ENCODE measurements around the gene PDXK. TPM values are rescaled to one million over a fixed set of nuclear protein-coding genes. Genes with fewer than 3 reads are reported as not detected.
A peak's percentile ranks its signal among the peaks of the same experiment; 100 is the strongest.

The PDXK gene
- total RNA-seq, 3 donors from 2014 or later: 51.5 to 79.2 (median 65.6) TPM

DNA sequence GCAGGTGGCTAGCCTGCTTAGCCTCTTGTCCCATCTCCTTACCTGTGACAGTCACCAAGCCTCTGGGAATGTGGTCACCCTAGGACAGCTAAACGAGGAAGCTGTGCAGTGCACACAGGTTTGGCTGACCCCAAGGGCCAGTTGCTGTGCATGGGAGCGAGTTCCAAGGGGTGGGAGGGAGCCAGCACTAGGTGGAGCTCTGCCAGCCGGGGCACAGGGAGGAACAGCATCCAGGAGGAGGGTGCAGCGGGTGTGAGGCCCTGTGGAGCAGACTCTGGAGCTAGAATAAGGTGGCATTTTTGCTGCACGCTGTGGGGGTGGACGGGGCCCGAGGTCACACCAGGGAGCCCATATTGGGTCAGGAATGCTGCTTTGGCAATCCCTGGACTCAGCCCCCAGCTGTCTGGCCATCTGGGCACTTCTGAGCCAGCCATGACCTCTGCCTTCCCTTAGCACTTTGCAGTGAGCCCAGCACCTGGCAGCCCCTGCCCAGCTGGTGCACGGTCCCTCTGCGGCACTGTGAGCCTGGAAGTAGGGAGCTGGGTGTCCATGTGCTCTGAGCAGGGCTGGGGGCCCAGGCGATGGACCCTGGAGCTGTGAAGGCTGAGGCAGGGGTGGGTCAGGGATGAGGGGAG is 8.7 kb downstream of the PDXK start:
- Histone ChIP-seq H3K27ac (peak overlapping the region; percentile 91 to 95), H3K4me3 (peak overlapping the region; percentile 29 to 80 (median 52)), H3K36me3 (no peaks in the 10 kb centered on the region), H3K27me3 (no peaks in the 10 kb centered on the region), H3K4me1 (peaks cover 20 to 39% of the 10 kb centered on the region in 2 donors), H3K9me3 (no peaks in the 10 kb centered on the region)
- intact Hi-C loops (cut with DNase I; ENCODE audit: low total_unique reads): loop anchor here (10.0 kb wide), 1 partner anchor 67 kb away; no protein-coding TSS in a partner anchor
- peak in 1 of 2 donors; percentile 65 for DNase-seq (ENCODE audit: low spot score in 2 of 2)
- TF ChIP-seq, protein P1, sequence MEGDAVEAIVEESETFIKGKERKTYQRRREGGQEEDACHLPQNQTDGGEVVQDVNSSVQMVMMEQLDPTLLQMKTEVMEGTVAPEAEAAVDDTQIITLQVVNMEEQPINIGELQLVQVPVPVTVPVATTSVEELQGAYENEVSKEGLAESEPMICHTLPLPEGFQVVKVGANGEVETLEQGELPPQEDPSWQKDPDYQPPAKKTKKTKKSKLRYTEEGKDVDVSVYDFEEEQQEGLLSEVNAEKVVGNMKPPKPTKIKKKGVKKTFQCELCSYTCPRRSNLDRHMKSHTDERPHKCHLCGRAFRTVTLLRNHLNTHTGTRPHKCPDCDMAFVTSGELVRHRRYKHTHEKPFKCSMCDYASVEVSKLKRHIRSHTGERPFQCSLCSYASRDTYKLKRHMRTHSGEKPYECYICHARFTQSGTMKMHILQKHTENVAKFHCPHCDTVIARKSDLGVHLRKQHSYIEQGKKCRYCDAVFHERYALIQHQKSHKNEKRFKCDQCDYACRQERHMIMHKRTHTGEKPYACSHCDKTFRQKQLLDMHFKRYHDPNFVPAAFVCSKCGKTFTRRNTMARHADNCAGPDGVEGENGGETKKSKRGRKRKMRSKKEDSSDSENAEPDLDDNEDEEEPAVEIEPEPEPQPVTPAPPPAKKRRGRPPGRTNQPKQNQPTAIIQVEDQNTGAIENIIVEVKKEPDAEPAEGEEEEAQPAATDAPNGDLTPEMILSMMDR (IDR thresholded peaks at IDR 0.05): no peak
- peak in 1 of 3 donors; percentile 13 for TF ChIP-seq POLR2AphosphoS5 (IDR thresholded peaks at IDR 0.05)

DNA sequence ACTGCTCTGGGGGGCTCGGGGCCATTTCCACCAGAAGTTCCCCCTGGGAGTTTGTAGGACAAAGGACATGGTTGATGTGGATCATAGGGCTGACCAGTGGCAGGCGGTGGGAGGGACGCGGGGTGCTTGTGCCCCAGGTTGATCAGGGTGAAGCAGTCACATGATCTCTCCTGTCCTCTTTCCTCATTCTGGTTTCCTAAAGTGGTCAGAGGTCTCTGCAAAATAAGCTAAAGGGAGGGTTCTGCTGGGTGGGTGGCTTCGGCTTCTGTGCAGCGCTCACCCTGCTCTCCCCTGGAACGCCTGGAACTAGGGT is 9.2 kb downstream of the PDXK start:
- Histone ChIP-seq H3K9me3 (no peaks in the 10 kb centered on the region), H3K27me3 (no peaks in the 10 kb centered on the region), H3K27ac (peak overlapping the region; percentile 91 to 95), H3K4me1 (peaks cover 20 to 39% of the 10 kb centered on the region in 2 donors), H3K36me3 (no peaks in the 10 kb centered on the region), H3K4me3 (peak overlapping the region; percentile 29 to 80 (median 52))
- intact Hi-C loops (cut with DNase I; ENCODE audit: low total_unique reads): loop anchor here (10.0 kb wide), 1 partner anchor 67 kb away; no protein-coding TSS in a partner anchor
- TF ChIP-seq POLR2AphosphoS5 (IDR thresholded peaks at IDR 0.05): no peak
- no peak for TF ChIP-seq POLR2A (IDR thresholded peaks at IDR 0.05)
- TF ChIP-seq, protein P1 (IDR thresholded peaks at IDR 0.05): no peak
- no peak for DNase-seq (ENCODE audit: low spot score in 2 of 2)

DNA sequence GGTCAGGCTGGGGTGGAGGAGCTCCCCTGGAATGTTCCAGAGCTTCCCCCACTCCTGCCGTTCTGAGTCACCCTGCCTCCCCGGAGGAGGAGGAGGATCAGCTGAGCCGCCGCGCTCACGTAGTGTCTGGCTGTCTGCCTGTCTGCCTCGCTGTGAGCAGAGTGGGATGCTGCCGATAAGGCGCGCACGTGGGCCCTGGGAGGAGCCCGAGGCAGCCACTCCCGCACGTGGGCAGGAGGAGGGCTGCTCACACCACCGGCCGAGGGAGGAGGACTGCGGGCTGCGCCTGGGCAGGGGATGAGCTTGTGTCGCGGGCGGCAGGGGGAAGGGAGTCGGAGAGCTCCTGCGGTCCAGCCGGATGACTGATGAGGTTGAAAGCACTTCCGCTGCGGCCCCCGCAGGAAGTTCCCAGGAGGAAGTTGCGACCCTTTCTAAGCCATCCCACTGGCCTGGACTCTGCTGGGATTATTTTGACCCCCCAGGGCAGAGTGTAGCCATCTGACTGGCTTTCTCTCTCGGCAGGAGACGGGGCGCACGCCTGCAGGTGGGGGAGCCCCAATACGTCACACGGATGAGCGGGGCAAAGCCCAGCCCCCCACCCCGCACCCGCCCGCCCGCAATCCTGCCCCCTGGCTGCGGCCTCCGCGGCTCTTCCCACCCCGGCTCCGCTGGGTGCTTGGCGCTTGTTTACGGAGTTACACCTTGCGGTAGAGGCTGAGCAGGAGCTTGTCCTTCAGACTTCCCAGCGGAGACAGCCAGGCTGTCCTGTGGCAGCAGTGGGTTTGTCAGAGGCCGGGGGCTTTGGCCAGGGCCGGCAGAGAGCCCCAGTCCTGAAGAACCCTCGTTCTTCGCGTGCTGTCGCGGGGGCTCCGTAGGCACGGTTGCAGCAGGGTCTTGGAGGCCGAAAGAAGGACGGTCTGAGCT is 9.8 kb downstream of the PDXK start:
- H3K4me1 ChIP-seq: peaks cover 20 to 43% of the 10 kb centered on the region in 2 donors
- DNase-seq (ENCODE audit: low spot score in 2 of 2): peak; percentile 90 to 92
- intact Hi-C loops (cut with DNase I; ENCODE audit: low total_unique reads): loop anchor here (10.0 kb wide), 1 partner anchor 66 kb away; no protein-coding TSS in a partner anchor
- TF ChIP-seq, protein P1 (IDR thresholded peaks at IDR 0.05): no peak
- peak; percentile 83 to 93 (median 91) for TF ChIP-seq POLR2AphosphoS5 (IDR thresholded peaks at IDR 0.05)
- TF ChIP-seq POLR2A (IDR thresholded peaks at IDR 0.05): peak; percentile 32
- H3K27me3 ChIP-seq: no peaks in the 10 kb centered on the region
- H3K9me3 ChIP-seq: no peaks in the 10 kb centered on the region
- no peaks in the 10 kb centered on the region for H3K36me3 ChIP-seq
- H3K4me3 ChIP-seq: peak overlapping the region; percentile 29 to 80 (median 52)
- peak overlapping the region; percentile 91 to 95 for H3K27ac ChIP-seq

DNA sequence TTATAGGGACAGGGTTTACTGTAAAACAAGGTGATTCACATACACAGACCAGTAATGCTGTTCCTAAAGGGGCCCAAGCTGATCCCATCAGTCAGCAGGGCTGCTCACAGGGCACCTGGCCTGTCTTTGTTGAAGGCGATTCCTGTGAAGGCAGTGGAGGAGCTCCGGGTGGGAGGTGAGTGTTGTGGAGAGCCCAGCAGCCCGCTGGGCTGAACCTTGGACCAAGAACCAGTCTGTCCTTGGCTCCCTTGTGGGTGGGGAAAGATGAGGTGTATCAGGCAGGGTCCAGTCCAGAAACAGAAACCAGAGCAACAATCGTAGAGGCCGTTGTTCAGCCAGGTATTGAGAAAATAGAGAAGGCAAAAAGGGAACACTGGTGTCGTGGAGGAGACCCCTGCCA is 12.5 kb downstream of the PDXK start:
- DNase-seq (ENCODE audit: low spot score in 2 of 2): no peak
- intact Hi-C loops (cut with DNase I; ENCODE audit: low total_unique reads): no loop called here
- TF ChIP-seq POLR2A (IDR thresholded peaks at IDR 0.05): no peak
- no peak for TF ChIP-seq POLR2AphosphoS5 (IDR thresholded peaks at IDR 0.05)
- H3K4me3 ChIP-seq: peak overlapping the region in 2 of 3 donors; percentile 19 to 22
- H3K4me1 ChIP-seq: peaks cover 14 to 42% of the 10 kb centered on the region in 2 donors
- no peaks in the 10 kb centered on the region for H3K9me3 ChIP-seq
- peak overlapping the region; percentile 44 to 62 for H3K27ac ChIP-seq
- no peaks in the 10 kb centered on the region for H3K36me3 ChIP-seq
- no peaks in the 10 kb centered on the region for H3K27me3 ChIP-seq

DNA sequence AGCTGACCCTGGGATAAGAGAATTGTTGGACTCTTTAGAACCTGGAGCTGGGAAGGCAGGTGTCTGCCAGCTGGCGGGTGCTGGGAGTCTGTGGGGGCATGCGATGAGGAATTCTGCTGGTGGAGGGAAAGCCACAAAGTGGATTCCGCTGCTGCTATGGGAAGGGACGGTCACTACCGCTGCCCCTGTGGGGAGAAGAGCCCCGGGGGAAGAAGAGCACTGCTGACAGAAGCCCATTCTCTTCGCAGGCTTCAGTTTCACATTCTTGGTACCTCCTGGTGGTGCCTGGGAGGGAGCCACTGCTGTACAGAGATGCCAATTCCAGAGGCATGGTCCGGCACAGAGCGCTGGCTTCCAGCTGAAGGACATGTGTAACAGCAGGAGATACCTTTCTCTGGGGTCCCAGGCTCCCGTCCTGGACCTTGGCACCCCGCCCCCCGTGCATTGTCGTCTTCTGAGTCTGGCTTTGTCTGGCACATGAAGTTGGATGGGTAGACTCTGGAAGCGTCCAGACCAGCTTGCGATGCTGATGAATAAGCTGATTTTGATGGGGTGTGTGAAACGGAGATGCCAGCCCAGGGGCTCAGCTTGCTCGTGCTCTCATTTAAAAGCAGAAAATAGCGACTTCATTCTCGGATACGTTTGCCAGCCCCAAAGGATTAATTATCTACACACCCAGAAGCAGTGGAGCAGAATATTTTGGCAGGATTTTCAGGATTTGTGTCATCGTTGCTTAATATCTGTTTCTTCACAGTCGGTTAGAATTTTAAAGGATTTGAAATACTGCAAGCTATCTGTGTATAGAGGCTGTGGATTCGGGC is 13.2 kb downstream of the PDXK start:
- intact Hi-C loops (cut with DNase I; ENCODE audit: low total_unique reads): no loop called here
- Histone ChIP-seq H3K36me3 (no peaks in the 10 kb centered on the region), H3K27me3 (no peaks in the 10 kb centered on the region), H3K4me1 (peaks cover 11 to 37% of the 10 kb centered on the region in 2 donors), H3K9me3 (no peaks in the 10 kb centered on the region), H3K4me3 (peak overlapping the region in 2 of 3 donors; percentile 19 to 22), H3K27ac (peak overlapping the region; percentile 44 to 62)
- DNase-seq (ENCODE audit: low spot score in 2 of 2): no peak
- TF ChIP-seq, protein P1 (IDR thresholded peaks at IDR 0.05): no peak
- TF ChIP-seq POLR2A (IDR thresholded peaks at IDR 0.05) (no peak), POLR2AphosphoS5 (IDR thresholded peaks at IDR 0.05) (peak in 1 of 3 donors; percentile 12)

All from breast epithelium (tissue), 4 donors.